ENCODE measurements around the gene SERPINB6.

DNA sequence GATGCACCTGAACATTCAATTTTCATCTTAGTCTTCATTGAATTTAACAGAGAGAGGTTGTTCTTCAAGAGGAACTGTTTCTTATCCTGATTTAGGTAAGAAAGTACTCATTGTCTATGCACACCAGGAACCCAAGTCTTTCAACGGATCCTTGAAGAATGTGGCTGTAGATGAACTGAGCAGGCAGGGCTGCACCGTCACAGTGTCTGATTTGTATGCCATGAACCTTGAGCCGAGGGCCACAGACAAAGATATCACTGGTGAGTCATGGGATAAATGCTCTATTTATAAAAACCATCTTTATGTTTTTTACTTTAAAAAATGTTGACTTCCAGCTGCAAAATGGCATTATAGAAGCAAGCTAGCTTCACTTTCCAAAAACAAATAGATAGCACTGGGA lies 38.6 kb upstream of the SERPINB6 start:
- TF ChIP-seq, protein P1, sequence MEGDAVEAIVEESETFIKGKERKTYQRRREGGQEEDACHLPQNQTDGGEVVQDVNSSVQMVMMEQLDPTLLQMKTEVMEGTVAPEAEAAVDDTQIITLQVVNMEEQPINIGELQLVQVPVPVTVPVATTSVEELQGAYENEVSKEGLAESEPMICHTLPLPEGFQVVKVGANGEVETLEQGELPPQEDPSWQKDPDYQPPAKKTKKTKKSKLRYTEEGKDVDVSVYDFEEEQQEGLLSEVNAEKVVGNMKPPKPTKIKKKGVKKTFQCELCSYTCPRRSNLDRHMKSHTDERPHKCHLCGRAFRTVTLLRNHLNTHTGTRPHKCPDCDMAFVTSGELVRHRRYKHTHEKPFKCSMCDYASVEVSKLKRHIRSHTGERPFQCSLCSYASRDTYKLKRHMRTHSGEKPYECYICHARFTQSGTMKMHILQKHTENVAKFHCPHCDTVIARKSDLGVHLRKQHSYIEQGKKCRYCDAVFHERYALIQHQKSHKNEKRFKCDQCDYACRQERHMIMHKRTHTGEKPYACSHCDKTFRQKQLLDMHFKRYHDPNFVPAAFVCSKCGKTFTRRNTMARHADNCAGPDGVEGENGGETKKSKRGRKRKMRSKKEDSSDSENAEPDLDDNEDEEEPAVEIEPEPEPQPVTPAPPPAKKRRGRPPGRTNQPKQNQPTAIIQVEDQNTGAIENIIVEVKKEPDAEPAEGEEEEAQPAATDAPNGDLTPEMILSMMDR (conservative IDR thresholded peaks at IDR 0.05) = no peak
- TF ChIP-seq ZFX (IDR thresholded peaks at IDR 0.05) = no peak
